GM10266 (cell line): Measurements from ENCODE around the gene XKR3.

ENCODE experiments used
- DNase-seq: peaks from one replicate; pipeline ENCODE4 v3.0.0; 2012; ENCODE audit errors: extremely low spot score
- CTCF ChIP-seq: IDR thresholded peaks from 2 replicates; pipeline ENCODE4 v1.5.1; 2012; ENCODE audit warnings: mild to moderate bottlenecking, low read depth; ENCODE audit not compliant: control insufficient read depth, insufficient read depth; ENCODE audit errors: missing control alignments

XKR3 gene

GRCh38 chr22:16827506-16827905 is 2.3 kb upstream of the XKR3 start:
- DNase-seq = no peak
- TF ChIP-seq CTCF = no peak

DNA sequence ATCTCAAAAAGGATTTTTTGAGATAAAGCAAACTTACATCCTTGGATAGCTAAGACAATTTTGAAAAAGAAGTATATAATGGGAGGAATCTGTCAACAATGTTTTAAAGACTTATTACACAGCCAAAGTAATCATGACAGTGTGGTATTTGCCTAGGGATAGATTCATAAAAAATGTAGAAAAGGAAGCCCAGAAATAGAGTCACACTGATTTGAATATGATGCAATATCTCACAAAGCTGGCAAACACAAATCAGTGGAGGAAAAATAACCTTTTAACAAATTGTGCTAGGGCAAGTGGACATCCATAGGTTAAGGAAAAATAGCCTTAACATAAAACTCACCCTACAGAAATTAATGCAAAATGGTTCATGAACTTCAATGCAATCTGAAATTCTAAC is 6.0 kb downstream of the XKR3 start:
- TF ChIP-seq CTCF = no peak

GRCh38 chr22:16818538-16818937 is 6.7 kb downstream of the XKR3 start:
- DNase-seq = no peak
- no peak for TF ChIP-seq CTCF

More for the DNA sequence above, 6.0 kb downstream of the XKR3 start:
- no peak for DNase-seq

GRCh38 chr22:16815073-16815472 is 10.1 kb downstream of the XKR3 start:
- DNase-seq = no peak
- TF ChIP-seq CTCF = no peak

DNA sequence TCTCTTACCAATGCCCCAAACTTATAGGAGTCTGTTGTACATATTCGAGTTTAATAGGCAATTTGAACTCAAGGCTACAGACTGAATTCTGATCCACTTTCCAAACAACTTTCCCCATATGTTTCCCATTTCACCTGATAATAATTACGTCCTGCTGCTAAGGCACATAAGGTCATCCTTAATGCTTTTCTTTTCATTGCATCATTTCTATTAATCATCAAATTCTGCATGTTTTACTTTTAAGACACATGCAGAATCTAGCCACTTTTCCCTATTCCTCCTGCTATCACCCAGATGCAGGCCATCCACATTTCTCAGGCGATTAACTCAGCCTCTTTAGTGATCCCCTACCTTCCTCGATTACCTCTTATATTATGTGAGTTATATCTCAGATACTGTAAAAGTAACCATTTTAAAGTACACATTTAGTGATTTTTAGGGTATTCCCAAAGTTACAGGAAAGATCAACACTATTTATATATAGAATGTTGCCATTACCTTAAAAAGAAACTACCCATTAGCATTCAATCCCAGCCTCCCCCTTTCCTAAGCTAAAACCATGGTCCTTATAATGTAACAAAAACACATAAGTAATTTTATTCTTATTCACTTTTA is 14.9 kb downstream of the XKR3 start:
- DNase-seq = no peak
- TF ChIP-seq CTCF = no peak

GRCh38 chr22:16808744-16809143 is 16.5 kb downstream of the XKR3 start:
- no peak for DNase-seq
- TF ChIP-seq CTCF = no peak

- no peak for TF ChIP-seq CTCF
Measured at GRCh38 chr22:16807109-16807508, 18.1 kb downstream of the XKR3 start.

More at GRCh38 chr22:16807109-16807508, 18.1 kb downstream of the XKR3 start:
- no peak for DNase-seq
